ENCODE results near the gene ANKRD29.

DNA sequence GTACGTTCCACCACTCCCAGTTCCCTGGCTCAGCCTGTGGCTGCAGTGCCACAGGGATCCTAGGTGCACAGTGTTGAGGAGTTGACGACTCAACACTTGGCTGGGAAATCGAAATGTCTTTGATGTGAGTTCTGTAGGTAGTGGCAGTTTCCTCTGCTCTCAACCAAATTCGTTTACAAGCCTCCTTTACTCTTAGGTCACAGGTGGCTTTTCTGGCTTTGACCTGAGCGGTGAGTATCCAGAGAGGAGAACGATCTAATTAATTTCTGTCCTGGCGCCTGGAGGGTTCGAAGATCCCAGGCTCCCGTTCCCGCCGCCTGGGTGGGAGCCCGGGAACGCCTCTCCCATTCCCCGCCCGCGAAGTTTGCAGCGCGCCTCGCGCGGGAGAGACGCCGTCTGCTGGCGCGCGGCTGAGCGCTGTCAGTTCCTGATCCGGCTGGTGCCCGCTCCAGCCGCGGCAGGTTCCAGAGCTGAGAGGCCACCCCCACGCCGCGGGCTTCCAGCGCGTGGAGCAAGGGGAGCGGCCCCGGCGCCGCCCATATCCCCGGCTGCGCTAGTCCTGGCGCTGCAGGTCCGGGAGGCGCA is 26.4 kb upstream of the ANKRD29 start, which contains the start of gene LAMA3:
- TF ChIP-seq SIN3A (IDR thresholded peaks at IDR 0.05; ENCODE audit: borderline replicate concordance, insufficient read depth, low read length): no peak
- TF ChIP-seq TAF1 (IDR thresholded peaks at IDR 0.05; ENCODE audit: borderline replicate concordance, insufficient read depth, low read length): no peak
- no peak for TF ChIP-seq POLR2AphosphoS5 (IDR thresholded peaks at IDR 0.05; ENCODE audit: low read depth, low read length)
- TF ChIP-seq, protein P1, sequence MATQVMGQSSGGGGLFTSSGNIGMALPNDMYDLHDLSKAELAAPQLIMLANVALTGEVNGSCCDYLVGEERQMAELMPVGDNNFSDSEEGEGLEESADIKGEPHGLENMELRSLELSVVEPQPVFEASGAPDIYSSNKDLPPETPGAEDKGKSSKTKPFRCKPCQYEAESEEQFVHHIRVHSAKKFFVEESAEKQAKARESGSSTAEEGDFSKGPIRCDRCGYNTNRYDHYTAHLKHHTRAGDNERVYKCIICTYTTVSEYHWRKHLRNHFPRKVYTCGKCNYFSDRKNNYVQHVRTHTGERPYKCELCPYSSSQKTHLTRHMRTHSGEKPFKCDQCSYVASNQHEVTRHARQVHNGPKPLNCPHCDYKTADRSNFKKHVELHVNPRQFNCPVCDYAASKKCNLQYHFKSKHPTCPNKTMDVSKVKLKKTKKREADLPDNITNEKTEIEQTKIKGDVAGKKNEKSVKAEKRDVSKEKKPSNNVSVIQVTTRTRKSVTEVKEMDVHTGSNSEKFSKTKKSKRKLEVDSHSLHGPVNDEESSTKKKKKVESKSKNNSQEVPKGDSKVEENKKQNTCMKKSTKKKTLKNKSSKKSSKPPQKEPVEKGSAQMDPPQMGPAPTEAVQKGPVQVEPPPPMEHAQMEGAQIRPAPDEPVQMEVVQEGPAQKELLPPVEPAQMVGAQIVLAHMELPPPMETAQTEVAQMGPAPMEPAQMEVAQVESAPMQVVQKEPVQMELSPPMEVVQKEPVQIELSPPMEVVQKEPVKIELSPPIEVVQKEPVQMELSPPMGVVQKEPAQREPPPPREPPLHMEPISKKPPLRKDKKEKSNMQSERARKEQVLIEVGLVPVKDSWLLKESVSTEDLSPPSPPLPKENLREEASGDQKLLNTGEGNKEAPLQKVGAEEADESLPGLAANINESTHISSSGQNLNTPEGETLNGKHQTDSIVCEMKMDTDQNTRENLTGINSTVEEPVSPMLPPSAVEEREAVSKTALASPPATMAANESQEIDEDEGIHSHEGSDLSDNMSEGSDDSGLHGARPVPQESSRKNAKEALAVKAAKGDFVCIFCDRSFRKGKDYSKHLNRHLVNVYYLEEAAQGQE (IDR thresholded peaks at IDR 0.05; ENCODE audit: insufficient read depth in 1 of 2, low read depth in 2 of 2, low read length in 2 of 2): no peak
- no peak for TF ChIP-seq FOXP2 (optimal IDR thresholded peaks at IDR 0.05; ENCODE audit: borderline replicate concordance, extremely low read depth, extremely low read length, insufficient read depth)
